Vagina (tissue), 2 donors: ENCODE results near the gene TTC22.

Experiments
- CTCF ChIP-seq, 3 experiments: fragments of 450-650 bp in 2 of 3; fragments of 200-600 bp in 1 of 3; sonication (generic) in 1 of 3; IDR thresholded peaks; one replicate each; pipeline ENCODE4 v1.5.1; 2017 to 2019; ENCODE audit warnings: antibody characterized with exemption in 3 of 3, mild to moderate bottlenecking in 2 of 3, moderate library complexity in 2 of 3
- POLR2A ChIP-seq, 2 donors: fragments of 450-650 bp; IDR thresholded peaks; one replicate each; pipeline ENCODE4 v1.6.1; 2017; ENCODE audit warnings: antibody characterized with exemption in 2 of 2, mild to moderate bottlenecking in 2 of 2, moderate library complexity in 2 of 2
- POLR2AphosphoS5 ChIP-seq, 2 donors: sonication (generic); formaldehyde crosslinking; IDR thresholded peaks; one replicate each; pipeline ENCODE4 v1.9.0; 2017; ENCODE audit warnings: antibody characterized with exemption in 2 of 2, mild to moderate bottlenecking in 2 of 2, low read depth in 1 of 2; ENCODE audit not compliant: insufficient read depth in 1 of 2

GRCh38 chr1:54823670-54824069 lies 22.5 kb upstream of the TTC22 start:
- TF ChIP-seq CTCF (IDR thresholded peaks at IDR 0.05), result no peak
- TF ChIP-seq POLR2A (IDR thresholded peaks at IDR 0.05), result no peak
- no peak for TF ChIP-seq POLR2AphosphoS5 (IDR thresholded peaks at IDR 0.05; ENCODE audit: insufficient read depth in 1 of 2, low read depth in 1 of 2)
